Activated CD4-positive, CD25-positive, alpha-beta regulatory T cell treated with anti-CD3 and anti-CD28 coated beads, Interleukin-2, amount 50 U/mL, for 72 hours (primary cell): ENCODE results near the gene SPACA4.
A peak's percentile ranks its signal among the peaks of the same experiment; 100 is the strongest.

Experiments
- DNase-seq: peaks from one replicate; pipeline ENCODE4 v3.0.0; 2021

SPACA4 gene

GRCh38 chr19:48635966-48636858, 29.7 kb downstream of the SPACA4 start:
- no peak for DNase-seq

DNA sequence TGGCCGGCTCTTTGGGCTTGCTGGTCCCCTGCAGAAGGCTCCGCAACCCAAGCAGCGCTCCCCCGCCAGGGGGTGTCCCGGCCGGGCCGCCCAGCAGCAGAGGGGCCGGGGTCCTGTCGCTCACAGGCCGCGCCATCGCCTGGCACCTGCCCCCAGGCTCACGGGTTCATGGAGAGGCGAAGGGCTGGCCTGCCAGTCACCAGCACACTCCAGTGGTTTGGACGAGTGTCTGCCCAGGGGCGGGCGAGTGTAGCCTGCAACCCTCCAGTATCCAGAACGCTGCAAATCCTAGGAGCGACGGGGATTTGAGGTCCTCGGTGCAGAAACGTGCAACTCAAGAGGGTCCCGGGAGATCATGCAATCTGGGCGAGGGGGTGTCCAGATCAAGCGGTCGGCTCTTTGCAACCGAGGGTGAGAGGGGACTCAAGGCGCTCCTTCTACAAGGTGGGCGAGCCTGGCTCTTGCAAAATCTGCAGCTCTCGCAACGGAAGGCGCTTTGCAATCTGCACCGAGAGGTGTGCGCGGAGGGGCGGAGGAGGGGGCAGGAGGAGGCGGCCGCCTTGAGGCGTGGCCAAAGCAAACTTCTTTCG, 30.4 kb downstream of the SPACA4 start, which contains the start of gene DBP:
Gene DBP, minus strand, starts transcription at position 521 of the 590 bp plus-strand sequence. Its CDS starts 385 bp downstream, at position 136.
- DNase-seq: peak; percentile 56

DNA sequence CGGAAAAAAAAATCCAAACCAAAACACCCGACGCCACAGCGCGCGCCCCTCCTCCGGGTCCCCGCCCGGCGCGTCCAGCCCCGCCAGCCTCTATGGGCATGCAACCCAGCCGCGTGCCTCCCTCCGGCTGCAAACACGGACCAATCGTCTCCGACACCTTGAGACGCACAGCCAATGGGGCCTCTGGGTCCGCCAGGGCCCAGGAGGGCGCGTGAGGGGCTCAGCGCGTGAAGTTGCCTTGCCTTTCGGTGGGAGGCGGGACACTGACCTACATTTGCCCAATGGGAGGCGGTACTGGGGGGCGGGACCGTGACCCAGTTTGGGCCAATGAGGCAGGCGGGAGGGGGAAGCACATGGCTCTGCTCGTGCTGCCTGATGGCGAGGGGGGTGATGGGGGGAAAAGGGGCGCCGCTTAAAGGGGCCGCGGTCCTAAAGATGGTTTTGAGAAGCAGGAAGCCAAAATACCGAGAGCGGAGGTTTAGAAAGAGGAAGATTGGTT, 31.0 kb downstream of the SPACA4 start:
- peak; percentile 91 for DNase-seq

DNA sequence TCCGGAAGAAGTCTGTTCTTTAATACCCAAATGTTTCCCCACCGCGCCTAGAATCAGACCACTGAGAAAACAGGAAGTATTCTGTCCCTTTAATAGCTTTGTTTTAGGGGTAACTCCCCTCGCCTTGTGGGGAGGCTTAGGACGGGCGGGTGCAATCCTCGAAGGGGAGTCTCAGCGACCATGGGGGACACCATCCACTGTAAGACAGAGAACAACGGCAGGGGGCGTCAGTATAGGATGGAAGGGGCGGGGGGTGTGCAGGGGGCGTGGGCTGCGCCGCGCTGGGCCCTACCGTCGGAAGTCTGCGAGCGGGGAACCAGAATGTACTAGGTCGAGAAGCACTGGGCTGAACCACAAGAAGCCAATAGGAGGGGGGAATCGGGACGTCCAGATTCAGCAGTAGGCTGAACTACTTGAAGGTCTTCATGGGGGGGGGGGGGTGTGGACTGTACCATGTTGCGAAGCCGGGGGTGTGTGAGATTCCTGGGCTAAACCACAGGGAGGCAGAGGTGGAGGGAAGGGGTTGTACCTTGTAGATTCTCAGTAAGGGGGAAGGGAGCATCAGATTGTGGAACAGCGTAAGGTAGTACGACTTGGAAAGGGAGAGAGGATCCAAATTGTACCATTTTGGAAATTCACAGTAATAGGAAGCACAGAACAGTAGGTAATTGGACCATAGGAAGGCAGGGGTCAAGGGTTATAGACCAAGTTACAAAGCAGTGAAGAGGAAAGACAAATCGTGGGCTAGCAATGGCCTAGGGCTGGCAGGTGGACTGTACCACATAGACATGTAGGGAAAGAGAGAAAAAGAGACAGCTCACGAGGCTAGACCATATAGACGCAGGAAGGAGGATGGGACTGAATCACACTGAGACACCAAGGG, 31.6 kb downstream of the SPACA4 start:
- DNase-seq: peak; percentile 69

- no peak for DNase-seq
These were observed 32.4 kb downstream of the SPACA4 start for GRCh38 chr19:48638831-48639381.

GRCh38 chr19:48639483-48640375, 33.2 kb downstream of the SPACA4 start:
- no peak for DNase-seq

DNA sequence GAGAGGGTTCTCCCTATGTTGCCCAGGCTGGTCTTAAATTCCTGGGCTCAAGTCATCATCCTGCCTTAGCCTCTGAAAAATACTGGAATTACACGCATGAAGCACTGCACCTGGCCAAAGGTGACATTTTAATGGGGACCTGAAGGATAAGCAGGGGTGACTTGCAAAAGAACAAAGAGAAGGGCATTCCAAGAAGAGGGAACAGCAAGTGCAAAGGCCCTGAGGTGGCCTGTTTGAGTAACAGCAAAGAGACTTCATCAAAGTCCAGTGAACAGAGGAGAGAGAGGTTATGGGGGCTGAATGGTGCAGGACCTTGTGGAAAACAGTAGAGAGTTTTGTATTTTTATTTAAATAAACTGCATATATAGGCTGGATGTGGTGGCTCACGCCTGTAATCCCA, 35.3 kb downstream of the SPACA4 start:
- DNase-seq: no peak

- DNase-seq: no peak
These were observed 36.3 kb downstream of the SPACA4 start for GRCh38 chr19:48642862-48643261.

DNA sequence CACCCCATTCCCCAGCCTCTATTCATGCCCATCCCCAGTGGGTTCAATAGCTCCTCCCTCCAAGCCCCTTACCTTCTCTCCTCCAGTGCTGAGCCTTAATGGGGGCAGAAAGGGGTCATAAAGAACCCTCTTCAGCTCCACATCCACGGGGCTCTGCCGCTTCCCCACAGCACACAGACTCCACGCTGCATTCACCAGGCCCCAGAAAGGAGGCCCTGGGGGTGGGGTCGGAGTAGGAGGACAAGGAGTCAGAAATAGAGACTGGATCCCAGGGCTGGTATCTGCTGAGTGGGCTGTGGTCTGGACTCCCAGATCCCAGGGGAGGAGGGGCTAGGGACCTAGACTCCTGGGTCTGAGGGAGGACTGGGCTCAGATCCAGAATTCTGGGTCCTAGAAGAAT, 37.8 kb downstream of the SPACA4 start:
- no peak for DNase-seq

- DNase-seq: peak; percentile 65
These were observed 38.5 kb downstream of the SPACA4 start for GRCh38 chr19:48644839-48645619.

- DNase-seq: no peak
These were observed 39.1 kb downstream of the SPACA4 start for GRCh38 chr19:48645620-48646000.

DNA sequence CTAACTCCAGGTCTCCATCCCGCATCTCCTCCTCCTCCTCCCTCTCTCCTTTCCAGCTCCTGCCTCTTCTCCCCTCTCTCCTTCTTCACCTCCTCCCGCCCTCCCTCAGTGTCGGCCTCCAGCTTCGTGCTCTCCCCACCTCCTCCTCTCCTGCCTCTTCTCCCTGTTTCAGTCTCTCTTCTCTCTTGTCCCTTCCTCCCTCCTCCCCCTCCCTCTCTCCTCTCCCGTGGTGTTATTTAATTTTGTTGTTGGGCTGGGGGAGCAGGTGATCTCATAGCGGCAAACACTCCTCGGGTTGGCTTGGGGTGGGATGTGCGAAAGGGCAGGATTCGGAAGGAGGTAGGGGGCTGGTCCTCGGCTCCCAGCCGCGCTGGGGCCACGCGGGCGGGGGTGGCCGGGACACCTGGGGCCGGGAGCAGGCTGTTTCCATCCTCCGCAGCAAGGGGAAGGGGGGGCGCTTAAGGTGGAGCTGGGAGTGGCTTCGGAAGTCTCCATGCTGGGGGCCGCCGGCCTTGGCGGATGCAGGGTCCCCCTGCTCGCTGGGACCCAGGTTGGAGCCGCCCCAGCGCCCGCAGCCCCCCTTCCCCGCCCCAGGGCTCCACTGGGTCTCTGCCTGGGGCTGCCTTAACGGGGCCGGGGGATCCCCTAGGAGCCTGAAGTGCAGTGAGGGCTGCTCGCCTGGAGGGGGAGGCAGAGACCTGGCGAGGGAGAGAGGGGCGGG, 39.6 kb downstream of the SPACA4 start, which contains the start of gene CA11:
Gene CA11, minus strand, starts transcription at position 187 of the 721 bp plus-strand sequence. CDS start 555 bp downstream, outside the sequence.
- peak; percentile 91 for DNase-seq

- DNase-seq: no peak
These were observed 40.2 kb downstream of the SPACA4 start for GRCh38 chr19:48646722-48647216.

DNA sequence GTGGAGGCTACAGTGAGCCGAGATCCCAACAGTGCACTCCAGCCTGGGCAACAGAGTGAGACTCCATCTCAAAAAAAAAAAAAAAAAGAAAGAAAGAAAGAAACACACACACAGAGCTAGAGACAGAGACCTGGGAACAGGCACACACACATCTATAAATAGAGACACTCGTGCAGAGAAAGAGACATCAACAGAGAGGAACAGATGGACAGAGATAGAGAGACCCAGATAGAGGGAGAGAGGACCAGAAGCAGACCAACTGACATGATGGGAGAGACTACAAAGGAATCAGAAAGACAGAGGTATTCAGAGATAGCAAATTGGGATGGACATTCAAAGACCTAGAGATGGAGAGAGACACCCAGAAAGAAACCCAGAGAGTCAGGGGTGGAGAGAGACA, 41.6 kb downstream of the SPACA4 start:
- no peak for DNase-seq

GRCh38 chr19:48650974-48651682, 44.6 kb downstream of the SPACA4 start:
- no peak for DNase-seq

DNA sequence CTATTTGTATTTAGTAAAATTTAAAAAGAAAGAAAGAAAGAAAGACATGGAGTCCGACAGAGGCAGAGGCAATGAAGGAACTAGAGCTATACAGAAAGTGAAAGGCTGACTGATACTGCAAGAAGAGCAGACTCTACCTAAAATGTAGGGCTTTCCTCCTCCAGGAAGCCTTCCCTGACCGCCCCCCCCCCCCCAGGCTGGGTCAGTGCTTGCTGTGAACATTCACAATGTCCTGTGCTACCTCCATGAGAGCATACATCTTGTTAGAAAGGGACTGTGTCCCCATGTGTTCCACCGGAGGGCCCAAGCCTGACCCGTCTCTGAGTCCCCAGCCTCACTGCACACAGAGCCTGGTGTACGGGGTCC, 45.1 kb downstream of the SPACA4 start:
- no peak for DNase-seq

DNA sequence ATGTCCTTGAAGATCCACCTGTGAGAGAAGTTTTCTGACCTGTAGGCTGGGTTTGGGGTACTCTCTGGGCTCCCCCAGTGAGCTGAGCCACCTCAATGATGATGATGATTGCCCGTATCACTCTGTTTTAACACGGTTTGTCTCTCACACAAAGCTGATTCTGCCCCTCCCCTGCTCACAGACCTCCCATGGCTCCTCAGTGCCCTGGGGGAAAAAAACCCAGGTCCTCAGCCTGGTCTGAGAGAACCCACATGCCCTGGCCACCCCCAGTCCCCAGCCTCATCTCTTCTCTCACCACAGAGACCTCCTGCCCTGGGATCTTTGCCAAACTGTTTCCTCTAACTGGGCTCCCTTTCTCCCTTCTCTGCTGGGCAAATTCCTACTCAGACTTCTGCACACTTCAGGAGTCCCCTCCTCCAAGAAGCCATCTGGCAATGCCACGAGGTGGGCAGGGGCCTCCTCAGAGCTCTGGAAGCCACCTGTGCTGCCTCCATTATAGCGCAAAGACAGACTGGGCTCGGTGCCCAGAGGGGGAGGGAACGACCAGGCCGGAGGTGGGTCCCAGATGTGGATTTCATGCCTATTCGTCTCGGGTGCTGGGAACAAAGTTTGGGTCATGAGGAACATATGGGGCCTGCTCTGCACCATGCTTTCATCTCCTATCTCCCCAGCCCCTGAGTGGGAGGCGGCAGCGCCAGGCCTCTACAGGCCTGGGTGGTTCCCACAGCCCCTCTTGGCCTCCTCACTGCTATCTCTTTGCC, 47.9 kb downstream of the SPACA4 start:
- DNase-seq: no peak

DNA sequence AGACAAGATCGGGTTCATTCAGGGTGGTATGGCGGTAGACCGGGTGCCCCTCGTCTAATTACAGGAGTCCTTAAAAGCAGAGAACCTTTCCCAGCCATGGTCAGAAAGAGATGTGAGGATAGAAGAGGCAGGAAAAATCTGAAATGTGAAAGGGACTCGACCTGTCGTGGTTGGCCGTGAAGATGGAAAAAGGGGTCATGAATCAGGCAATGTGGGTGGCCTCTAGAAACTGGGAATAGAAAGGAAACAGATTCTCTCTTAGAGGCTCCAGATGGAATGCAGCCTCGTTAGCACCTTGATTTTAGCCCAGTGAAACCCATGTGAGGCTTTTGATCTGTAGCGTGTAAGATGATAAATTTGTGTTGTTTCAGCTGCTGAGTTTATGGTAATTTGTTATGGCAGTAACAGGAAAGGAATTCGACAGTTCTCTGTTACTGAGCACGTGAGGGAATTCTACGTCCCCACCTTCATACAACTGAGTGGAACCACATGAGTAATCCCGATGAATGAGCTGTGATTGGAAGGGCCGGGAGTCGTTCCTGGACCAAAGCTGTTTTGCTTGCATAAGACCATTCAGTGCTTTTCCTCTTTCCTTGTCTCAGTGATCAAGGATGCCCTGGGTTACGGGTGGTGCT, 50.4 kb downstream of the SPACA4 start:
- DNase-seq: no peak
